OCI-LY7 (cell line): ENCODE data around the gene CRACDL. TPM values are rescaled to one million over a fixed set of nuclear protein-coding genes. Genes with fewer than 3 reads are reported as not detected.

Experiments used
- BruUV-seq: library from RNA; stranded (reverse); fragments of 400-500 nt; replicated peaks from 2 replicates; lab custom pipeline; 2021; lab: Mats Ljungman, UMichigan
- CTCF ChIA-PET: fragments of 300-600 bp; sonication (Branson Sonifier 250); formaldehyde crosslinking; loops from one replicate; lab custom pipeline; 2022; ENCODE audit warnings: antibody characterized with exemption; ENCODE audit not compliant: unreplicated experiment; lab: Charles Lee
- POLR2A ChIA-PET: fragments of 300-600 bp; sonication (Branson Sonifier 250); formaldehyde crosslinking; loops from one replicate; lab custom pipeline; 2022; ENCODE audit warnings: antibody characterized with exemption; lab: Charles Lee
- DNase-seq: peaks from one replicate; pipeline ENCODE4 v3.0.0-alpha.2; 2015; ENCODE audit warnings: low spot score
- H2AFZ ChIP-seq: fragments of 200-600 bp; sonication (generic), shearing (Covaris generic); 2 replicates; pipeline ENCODE4 v1.6.1; 2014; ENCODE audit warnings: mild to moderate bottlenecking, antibody characterized with exemption, low read length, moderate library complexity
- H3K27ac ChIP-seq: fragments of 200-600 bp; sonication (generic); 2 replicates; pipeline ENCODE4 v1.5.1; 2014; ENCODE audit warnings: mixed run types, low read depth, mild to moderate bottlenecking, moderate library complexity, low read length, inconsistent platforms; ENCODE audit not compliant: poor library complexity, severe bottlenecking
- H3K36me3 ChIP-seq: fragments of 200-600 bp; sonication (generic); 2 replicates; pipeline ENCODE4 v1.6.1; 2014; ENCODE audit warnings: mild to moderate bottlenecking, antibody characterized with exemption, low read length, moderate library complexity, mixed read lengths; ENCODE audit not compliant: insufficient read depth
- H3K4me1 ChIP-seq: fragments of 200-600 bp; sonication (generic); 2 replicates; pipeline ENCODE4 v1.5.1; 2014; ENCODE audit warnings: mild to moderate bottlenecking, low read length; ENCODE audit not compliant: insufficient read depth, poor library complexity, severe bottlenecking
- H3K4me2 ChIP-seq: fragments of 200-600 bp; sonication (generic); 2 replicates; pipeline ENCODE4 v1.6.1; 2014; ENCODE audit warnings: mild to moderate bottlenecking, low read length
- H3K4me3 ChIP-seq: fragments of 200-600 bp; sonication (generic); 2 replicates; pipeline ENCODE4 v1.5.1; 2014; ENCODE audit warnings: mild to moderate bottlenecking, low read depth, low read length; ENCODE audit not compliant: poor library complexity, severe bottlenecking
- H3K79me2 ChIP-seq: fragments of 200-600 bp; sonication (generic); 2 replicates; pipeline ENCODE4 v1.6.1; 2016; ENCODE audit warnings: low read depth, mild to moderate bottlenecking, low read length, moderate library complexity, mixed read lengths; ENCODE audit not compliant: insufficient read depth
- H3K9me2 ChIP-seq: fragments of 200-600 bp; sonication (generic); 2 replicates; pipeline ENCODE4 v1.6.1; 2016; ENCODE audit warnings: mild to moderate bottlenecking, low read length, mixed read lengths; ENCODE audit not compliant: insufficient read depth
- H3K9me3 ChIP-seq: fragments of 200-600 bp; sonication (generic); 2 replicates; pipeline ENCODE4 v1.6.1; 2014; ENCODE audit warnings: mild to moderate bottlenecking, mixed run types, low read length, mixed read lengths
- H4K20me1 ChIP-seq: fragments of 200-600 bp; sonication (generic); 2 replicates; pipeline ENCODE4 v1.6.1; 2014; ENCODE audit warnings: mild to moderate bottlenecking, antibody characterized with exemption, low read length, moderate library complexity, mixed read lengths; ENCODE audit not compliant: insufficient read depth
- EZH2phosphoT487 ChIP-seq: fragments of 200-600 bp; sonication (generic); IDR thresholded peaks from 2 replicates; pipeline ENCODE4 v1.6.1; 2018; ENCODE audit warnings: low read depth, borderline replicate concordance, mild to moderate bottlenecking, mixed run types, antibody characterized with exemption, low read length, moderate library complexity, mixed read lengths
- intact Hi-C: fragments of 100-400 bp; cut with micrococcal nuclease; formaldehyde crosslinking; loops from one replicate; pipeline ENCODE4 v1.10.0; 2022; ENCODE audit not compliant: unreplicated experiment
- total RNA-seq, 2 experiments: library from RNA; depleted of rRNA in 1 of 2; stranded (reverse); fragments of >200 nt in 1 of 2; shearing (Covaris generic) in 1 of 2; gene quantifications; 2 replicates each; pipeline ENCODE4 v1.2.3, GENCODE V29; 2014 to 2022
- TF ChIP-seq, protein P1 (sequence below): fragments of 200-600 bp; sonication (generic); conservative IDR thresholded peaks from 2 replicates; pipeline ENCODE4 v1.5.1; 2014; ENCODE audit warnings: mild to moderate bottlenecking, antibody characterized with exemption, low read length, moderate library complexity, mixed read lengths

The CRACDL gene
- total RNA-seq, 2 experiments from 2014 or later = 0.03 to 0.13 TPM

DNA sequence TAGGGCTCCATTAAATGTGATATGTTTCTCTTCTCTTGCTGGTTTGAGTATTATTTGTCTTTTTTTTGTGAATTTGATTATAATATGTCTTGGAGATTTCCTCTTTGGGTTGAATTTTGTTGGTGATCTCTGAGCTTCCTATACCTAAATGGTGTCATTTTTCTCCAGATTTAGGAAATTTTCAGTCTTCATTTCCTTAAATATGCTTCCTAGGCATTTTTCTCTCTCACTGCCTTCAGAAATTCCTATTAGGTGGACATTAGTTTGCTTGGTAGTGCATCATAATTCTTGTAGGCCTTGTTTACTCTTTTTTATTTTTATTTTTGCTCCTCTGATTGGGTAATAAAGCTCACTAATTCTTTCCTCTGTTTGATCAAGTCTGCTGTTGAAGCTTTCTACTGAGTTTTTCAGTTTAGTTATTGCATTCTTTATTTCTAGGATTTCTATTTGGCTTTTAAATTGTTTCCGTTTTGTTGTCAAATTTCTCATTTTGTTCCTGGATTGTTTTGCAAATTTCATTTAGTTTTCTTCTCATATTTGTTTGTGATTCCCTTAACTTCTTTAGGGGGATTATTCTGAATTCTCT, 36.6 kb upstream of the CRACDL start:
- intact Hi-C loops = no loop called here
- no peaks in the 10 kb centered on the region for H3K79me2 ChIP-seq
- H3K36me3 ChIP-seq = no peaks in the 10 kb centered on the region
- no peak overlapping the region for H3K4me2 ChIP-seq
- H3K9me3 ChIP-seq = peaks cover 29% of the 10 kb centered on the region
- no peaks in the 10 kb centered on the region for H4K20me1 ChIP-seq
- no peaks in the 10 kb centered on the region for H3K4me1 ChIP-seq
- TF ChIP-seq EZH2phosphoT487 = no peak
- TF ChIP-seq, protein P1, sequence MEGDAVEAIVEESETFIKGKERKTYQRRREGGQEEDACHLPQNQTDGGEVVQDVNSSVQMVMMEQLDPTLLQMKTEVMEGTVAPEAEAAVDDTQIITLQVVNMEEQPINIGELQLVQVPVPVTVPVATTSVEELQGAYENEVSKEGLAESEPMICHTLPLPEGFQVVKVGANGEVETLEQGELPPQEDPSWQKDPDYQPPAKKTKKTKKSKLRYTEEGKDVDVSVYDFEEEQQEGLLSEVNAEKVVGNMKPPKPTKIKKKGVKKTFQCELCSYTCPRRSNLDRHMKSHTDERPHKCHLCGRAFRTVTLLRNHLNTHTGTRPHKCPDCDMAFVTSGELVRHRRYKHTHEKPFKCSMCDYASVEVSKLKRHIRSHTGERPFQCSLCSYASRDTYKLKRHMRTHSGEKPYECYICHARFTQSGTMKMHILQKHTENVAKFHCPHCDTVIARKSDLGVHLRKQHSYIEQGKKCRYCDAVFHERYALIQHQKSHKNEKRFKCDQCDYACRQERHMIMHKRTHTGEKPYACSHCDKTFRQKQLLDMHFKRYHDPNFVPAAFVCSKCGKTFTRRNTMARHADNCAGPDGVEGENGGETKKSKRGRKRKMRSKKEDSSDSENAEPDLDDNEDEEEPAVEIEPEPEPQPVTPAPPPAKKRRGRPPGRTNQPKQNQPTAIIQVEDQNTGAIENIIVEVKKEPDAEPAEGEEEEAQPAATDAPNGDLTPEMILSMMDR = no peak
- H3K9me2 ChIP-seq = no peaks in the 10 kb centered on the region
- ChIA-PET POLR2A (interaction anchor here (0.7 kb wide), 2 partner anchors 144 to 631 kb away, joined by 3 to 4 read pairs; no protein-coding TSS in a partner anchor), CTCF (no interaction called here)
- H3K27ac ChIP-seq = no peak overlapping the region
- BruUV-seq = no TSS peak
- no peak overlapping the region for H3K4me3 ChIP-seq
- H2AFZ ChIP-seq = no peak overlapping the region
- no peak for DNase-seq

DNA sequence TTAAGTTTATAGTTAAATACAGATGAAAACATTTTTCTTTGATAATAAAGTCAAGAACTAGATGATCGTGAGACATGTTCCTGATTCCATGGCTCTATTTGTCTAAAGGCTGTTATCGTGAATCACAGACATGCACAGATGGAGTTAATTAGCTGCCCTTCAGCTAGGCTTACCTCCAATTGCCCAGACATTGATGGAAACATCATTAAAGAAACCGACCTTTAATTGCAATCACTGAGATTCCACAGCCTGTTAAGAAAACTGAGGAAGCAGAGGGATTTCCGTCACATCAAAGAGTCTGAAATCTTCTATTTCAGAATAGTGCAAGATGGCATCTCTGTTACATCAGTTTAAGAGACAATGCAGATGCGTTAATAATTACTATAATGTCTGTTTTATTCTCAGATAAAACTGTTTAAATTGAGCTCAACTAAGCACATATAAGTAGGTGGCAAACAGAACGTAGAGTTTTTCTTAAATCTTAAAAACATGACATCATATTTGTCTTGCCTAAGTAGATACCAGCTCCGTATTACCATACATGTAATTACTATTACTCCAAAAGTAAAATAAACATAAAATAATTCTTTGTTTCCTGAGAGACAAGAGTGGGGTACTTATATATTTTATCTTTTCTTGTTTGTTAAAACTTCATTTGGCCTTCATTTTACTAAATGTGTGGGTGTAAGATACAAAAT, 23.9 kb upstream of the CRACDL start:
- intact Hi-C loops = no loop called here
- Histone ChIP-seq H3K9me3 (no peaks in the 10 kb centered on the region), H3K4me1 (no peaks in the 10 kb centered on the region), H3K79me2 (no peaks in the 10 kb centered on the region), H3K4me3 (no peak overlapping the region), H3K9me2 (no peaks in the 10 kb centered on the region), H2AFZ (no peak overlapping the region), H4K20me1 (no peaks in the 10 kb centered on the region), H3K36me3 (no peaks in the 10 kb centered on the region), H3K27ac (no peak overlapping the region), H3K4me2 (no peak overlapping the region)
- ChIA-PET POLR2A (no interaction called here), CTCF (no interaction called here)
- TF ChIP-seq, protein P1 = no peak
- TF ChIP-seq EZH2phosphoT487 = no peak
- no TSS peak for BruUV-seq
- DNase-seq = no peak

- no TSS peak for BruUV-seq
- H3K27ac ChIP-seq = no peak overlapping the region
- H3K36me3 ChIP-seq = no peaks in the 10 kb centered on the region
- no peaks in the 10 kb centered on the region for H4K20me1 ChIP-seq
- intact Hi-C loops = no loop called here
- no peaks in the 10 kb centered on the region for H3K4me1 ChIP-seq
- no peak overlapping the region for H2AFZ ChIP-seq
- POLR2A ChIA-PET = no interaction called here
- DNase-seq = no peak
- no peaks in the 10 kb centered on the region for H3K9me2 ChIP-seq
- no peaks in the 10 kb centered on the region for H3K9me3 ChIP-seq
- H3K4me3 ChIP-seq = no peak overlapping the region
- no peaks in the 10 kb centered on the region for H3K79me2 ChIP-seq
- CTCF ChIA-PET = no interaction called here
- no peak for TF ChIP-seq EZH2phosphoT487
- TF ChIP-seq, protein P1 = no peak
- H3K4me2 ChIP-seq = no peak overlapping the region
Measured at GRCh38 chr2:98952966-98953365, 16.9 kb upstream of the CRACDL start.
